Measurements from ENCODE around the gene ANGPTL4. TPM values are rescaled to one million over a fixed set of nuclear protein-coding genes. Genes with fewer than 3 reads are reported as not detected.

The ANGPTL4 gene
- total and polyA plus RNA-seq, 9 of the 15 experiments (the other 6 are each of a cell fraction or from before 2014, with no cell fraction given), result 0.05 to 0.77 (median 0.22) TPM; not detected in 4

GRCh38 chr19:8386990-8387389 lies 23.0 kb downstream of the ANGPTL4 start (continued):
- peak; percentile 57; the same call in 1 of the 2 replicates for TF ChIP-seq TEAD2 (tag; IDR thresholded peaks at IDR 0.05)
- TF ChIP-seq KHSRP (IDR thresholded peaks at IDR 0.05), result no peak
- TF ChIP-seq HNRNPK (IDR thresholded peaks at IDR 0.05; ENCODE audit: low read depth, low read length, poor library complexity, severe bottlenecking), result no peak
- no peak for TF ChIP-seq HMG20B (CRISPR knock-in tag; IDR thresholded peaks at IDR 0.05)
- TF ChIP-seq ZBTB17 (CRISPR knock-in tag; IDR thresholded peaks at IDR 0.05), result no peak
- TF ChIP-seq LCOR (CRISPR knock-in tag; IDR thresholded peaks at IDR 0.05), result no peak
- TF ChIP-seq MBD2 (IDR thresholded peaks at IDR 0.05; ENCODE audit: borderline replicate concordance, low read depth), result no peak
- no peak for TF ChIP-seq CC2D1A (IDR thresholded peaks at IDR 0.05)
- TF ChIP-seq MYBL2 (IDR thresholded peaks at IDR 0.05; ENCODE audit: low read depth), result no peak
- TF ChIP-seq MYBL2 (CRISPR knock-in tag; IDR thresholded peaks at IDR 0.05; ENCODE audit: borderline replicate concordance), result no peak
- no peak for TF ChIP-seq ZNF140 (CRISPR knock-in tag; IDR thresholded peaks at IDR 0.05)
- TF ChIP-seq PTRF (tag; IDR thresholded peaks at IDR 0.05), result peak; percentile 86
- no peak for TF ChIP-seq KLF16 (IDR thresholded peaks at IDR 0.05)
- TF ChIP-seq CHCHD3 (CRISPR knock-in tag; IDR thresholded peaks at IDR 0.05), result no peak
- no peak for TF ChIP-seq ZNF561 (CRISPR knock-in tag; conservative IDR thresholded peaks at IDR 0.05)
- peak; percentile 80 for TF ChIP-seq GTF2A2 (tag; IDR thresholded peaks at IDR 0.05)
- TF ChIP-seq ZNF592 (IDR thresholded peaks at IDR 0.05), result peak; percentile 97
- no peak for TF ChIP-seq ZNF75A (CRISPR knock-in tag; IDR thresholded peaks at IDR 0.05)
- no peak for TF ChIP-seq THAP12 (CRISPR knock-in tag; IDR thresholded peaks at IDR 0.05)
- peak; percentile 90 for TF ChIP-seq CREB3 (tag; conservative IDR thresholded peaks at IDR 0.05; ENCODE audit: low read depth)
- no peak for TF ChIP-seq TOE1 (IDR thresholded peaks at IDR 0.05; ENCODE audit: borderline replicate concordance)
- no peak for TF ChIP-seq TOE1 (CRISPR knock-in tag; IDR thresholded peaks at IDR 0.05; ENCODE audit: borderline replicate concordance, low read depth)
- TF ChIP-seq KLF13 (tag; IDR thresholded peaks at IDR 0.05; ENCODE audit: borderline replicate concordance, low read depth), result no peak
- TF ChIP-seq CCNT2 (IDR thresholded peaks at IDR 0.05; ENCODE audit: borderline replicate concordance, extremely low read depth, insufficient read length, low read depth, low read length), result no peak
